ENCODE measurements around the gene BAZ2B. TPM values are rescaled to one million over a fixed set of nuclear protein-coding genes. Genes with fewer than 3 reads are reported as not detected.

Gene BAZ2B
- total RNA-seq, 6 experiments from 2014 or later = 18.0 to 32.8 (median 24.2) TPM

DNA sequence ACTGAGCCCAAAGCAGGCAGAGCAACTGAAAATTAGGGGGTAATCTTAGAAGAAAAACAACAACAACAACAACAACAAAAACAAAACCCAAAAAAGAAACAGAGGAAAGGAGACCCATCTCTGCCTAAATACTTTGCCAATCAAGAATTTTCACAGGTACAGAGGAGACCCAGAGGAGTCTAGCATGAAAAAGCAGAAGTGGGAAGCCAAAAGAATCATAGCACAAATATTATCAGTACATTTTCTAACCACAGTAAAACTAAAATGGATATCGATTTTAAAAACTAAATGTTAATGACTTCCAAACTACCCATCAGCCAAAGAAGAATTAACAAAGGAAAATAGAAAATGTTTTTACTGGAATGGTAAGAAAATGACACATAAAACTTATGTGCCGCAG, 148.1 kb downstream of the BAZ2B start:
- intact Hi-C loops (cut with DNase I) = no loop called here
- Histone ChIP-seq H3K36me3 (no peaks in the 10 kb centered on the region), H3K4me1 (no peaks in the 10 kb centered on the region), H3K27me3 (no peaks in the 10 kb centered on the region), H3K27ac (no peak overlapping the region), H3K4me3 (no peak overlapping the region), H3K9me3 (no peaks in the 10 kb centered on the region)
- no peak for ATAC-seq
- TF ChIP-seq, protein P1, sequence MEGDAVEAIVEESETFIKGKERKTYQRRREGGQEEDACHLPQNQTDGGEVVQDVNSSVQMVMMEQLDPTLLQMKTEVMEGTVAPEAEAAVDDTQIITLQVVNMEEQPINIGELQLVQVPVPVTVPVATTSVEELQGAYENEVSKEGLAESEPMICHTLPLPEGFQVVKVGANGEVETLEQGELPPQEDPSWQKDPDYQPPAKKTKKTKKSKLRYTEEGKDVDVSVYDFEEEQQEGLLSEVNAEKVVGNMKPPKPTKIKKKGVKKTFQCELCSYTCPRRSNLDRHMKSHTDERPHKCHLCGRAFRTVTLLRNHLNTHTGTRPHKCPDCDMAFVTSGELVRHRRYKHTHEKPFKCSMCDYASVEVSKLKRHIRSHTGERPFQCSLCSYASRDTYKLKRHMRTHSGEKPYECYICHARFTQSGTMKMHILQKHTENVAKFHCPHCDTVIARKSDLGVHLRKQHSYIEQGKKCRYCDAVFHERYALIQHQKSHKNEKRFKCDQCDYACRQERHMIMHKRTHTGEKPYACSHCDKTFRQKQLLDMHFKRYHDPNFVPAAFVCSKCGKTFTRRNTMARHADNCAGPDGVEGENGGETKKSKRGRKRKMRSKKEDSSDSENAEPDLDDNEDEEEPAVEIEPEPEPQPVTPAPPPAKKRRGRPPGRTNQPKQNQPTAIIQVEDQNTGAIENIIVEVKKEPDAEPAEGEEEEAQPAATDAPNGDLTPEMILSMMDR (IDR thresholded peaks at IDR 0.05) = no peak
- no peak for TF ChIP-seq POLR2A (IDR thresholded peaks at IDR 0.05)
- 95% methylated on average over 2 of the region's 2 CpGs for WGBS (ENCODE audit: insufficient coverage, low coverage, low lambda C conversion rate, missing lambda C conversion rate)
- no peak for DNase-seq

DNA sequence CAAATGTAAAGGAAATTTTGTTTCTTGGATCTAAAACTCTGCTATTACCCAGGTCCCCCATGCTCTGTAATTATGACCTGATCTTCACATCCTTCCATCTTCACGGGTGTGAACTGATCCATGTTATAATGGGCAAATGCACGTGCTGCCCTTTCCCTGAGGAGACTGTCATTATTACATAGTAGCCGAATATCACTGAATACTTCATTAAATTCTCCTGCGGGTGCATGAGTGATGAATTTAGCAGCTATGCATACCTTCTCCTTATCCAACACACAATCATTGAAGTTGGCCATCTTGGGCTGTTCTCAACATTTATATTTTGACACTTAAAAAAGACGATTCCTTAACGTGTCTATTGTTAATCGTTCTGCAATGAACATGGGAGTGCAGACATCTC, 153.4 kb downstream of the BAZ2B start:
- TF ChIP-seq, protein P1 (IDR thresholded peaks at IDR 0.05) = no peak
- TF ChIP-seq POLR2A (IDR thresholded peaks at IDR 0.05) = no peak
- Histone ChIP-seq H3K4me3 (no peak overlapping the region), H3K9me3 (no peaks in the 10 kb centered on the region), H3K27me3 (no peaks in the 10 kb centered on the region), H3K4me1 (no peaks in the 10 kb centered on the region), H3K36me3 (no peaks in the 10 kb centered on the region), H3K27ac (no peak overlapping the region)
- ATAC-seq (no peak), DNase-seq (no peak)
- WGBS (ENCODE audit: insufficient coverage, low coverage, low lambda C conversion rate, missing lambda C conversion rate) = 94% methylated on average over 7 of the region's 7 CpGs
- intact Hi-C loops (cut with DNase I) = no loop called here

DNA sequence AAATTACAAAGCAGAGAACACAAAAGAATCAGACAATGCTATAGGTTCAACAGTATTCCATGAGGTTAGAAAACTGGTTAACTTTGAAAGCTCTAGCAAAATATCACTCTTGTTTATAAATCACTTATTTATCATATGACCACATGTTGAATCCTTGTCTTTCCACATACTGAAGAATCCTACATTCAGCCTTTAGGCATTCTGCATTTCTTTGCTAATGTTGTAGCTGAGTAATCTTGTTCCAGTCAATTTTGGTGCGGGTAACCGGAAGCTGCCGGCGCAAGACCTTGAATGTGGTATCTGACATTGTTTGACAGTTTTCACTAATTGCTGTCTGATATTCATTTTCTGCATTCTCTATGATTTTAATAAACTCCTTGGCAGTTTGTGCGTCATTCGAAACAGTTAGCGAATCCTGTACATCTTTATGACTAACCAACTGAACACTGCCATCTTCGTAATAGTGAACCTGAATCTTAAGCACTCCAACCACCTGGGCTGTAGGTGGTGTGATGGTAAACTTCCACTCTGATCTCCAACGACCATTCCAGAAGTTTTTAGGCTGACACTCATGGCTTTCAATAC, 154.1 kb downstream of the BAZ2B start:
- no peaks in the 10 kb centered on the region for H3K27me3 ChIP-seq
- intact Hi-C loops (cut with DNase I) = no loop called here
- no peaks in the 10 kb centered on the region for H3K9me3 ChIP-seq
- TF ChIP-seq, protein P1 (IDR thresholded peaks at IDR 0.05) = no peak
- no peak for TF ChIP-seq POLR2A (IDR thresholded peaks at IDR 0.05)
- 96% methylated on average over 9 of the region's 9 CpGs for WGBS (ENCODE audit: insufficient coverage, low coverage, low lambda C conversion rate, missing lambda C conversion rate)
- no peak for ATAC-seq
- no peak overlapping the region for H3K4me3 ChIP-seq
- H3K27ac ChIP-seq = no peak overlapping the region
- no peaks in the 10 kb centered on the region for H3K4me1 ChIP-seq
- no peak for DNase-seq
- no peaks in the 10 kb centered on the region for H3K36me3 ChIP-seq

DNA sequence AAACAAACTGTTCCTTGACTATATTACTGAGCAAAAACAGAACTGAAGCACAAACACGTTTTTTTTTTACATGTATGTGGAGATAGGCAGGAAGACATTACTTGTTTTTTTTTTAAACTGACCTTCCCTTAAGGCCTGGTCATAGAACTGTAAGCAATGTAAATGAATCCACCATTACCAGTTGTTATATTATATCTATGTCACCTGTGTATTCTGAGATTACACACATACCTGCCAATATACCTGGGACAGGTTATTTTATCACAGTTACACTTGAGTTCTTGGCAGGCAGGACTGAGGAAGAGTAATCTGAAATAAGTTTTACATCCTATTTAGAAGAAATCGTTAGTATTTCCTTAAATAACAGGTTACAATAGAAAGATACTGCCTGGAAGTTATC, 155.3 kb downstream of the BAZ2B start:
- ATAC-seq = no peak
- TF ChIP-seq, protein P1 (IDR thresholded peaks at IDR 0.05) = no peak
- no peak for TF ChIP-seq POLR2A (IDR thresholded peaks at IDR 0.05)
- no peaks in the 10 kb centered on the region for H3K4me1 ChIP-seq
- no peak overlapping the region for H3K4me3 ChIP-seq
- H3K27me3 ChIP-seq = no peaks in the 10 kb centered on the region
- intact Hi-C loops (cut with DNase I) = no loop called here
- no peaks in the 10 kb centered on the region for H3K36me3 ChIP-seq
- no peak overlapping the region for H3K27ac ChIP-seq
- H3K9me3 ChIP-seq = no peaks in the 10 kb centered on the region
- 55% methylated on average over 2 of the region's 2 CpGs for WGBS (ENCODE audit: insufficient coverage, low coverage, low lambda C conversion rate, missing lambda C conversion rate)
- DNase-seq = no peak

DNA sequence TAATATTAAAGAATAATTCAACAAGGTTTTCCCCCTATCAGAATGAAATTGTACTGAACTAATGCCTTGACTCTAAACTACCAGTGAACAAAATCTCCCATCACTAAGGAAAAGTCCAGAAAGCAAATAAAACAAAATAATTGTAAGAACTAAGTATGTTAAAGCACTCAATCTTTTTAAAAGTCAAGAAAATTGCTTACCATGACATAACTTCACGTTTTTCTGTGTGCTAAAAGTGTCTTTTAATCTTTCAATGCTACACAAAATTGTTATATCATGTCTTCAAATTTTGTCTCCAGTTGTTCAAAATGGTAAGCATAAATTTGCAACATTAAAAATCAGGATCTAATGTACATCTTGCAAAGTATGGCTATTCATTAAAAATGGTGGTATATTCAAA, 156.1 kb downstream of the BAZ2B start:
- H3K36me3 ChIP-seq = no peaks in the 10 kb centered on the region
- H3K27ac ChIP-seq = no peak overlapping the region
- ATAC-seq (no peak), DNase-seq (no peak)
- H3K4me1 ChIP-seq = no peaks in the 10 kb centered on the region
- TF ChIP-seq, protein P1 (IDR thresholded peaks at IDR 0.05) = no peak
- TF ChIP-seq POLR2A (IDR thresholded peaks at IDR 0.05) = no peak
- WGBS (ENCODE audit: insufficient coverage, low coverage, low lambda C conversion rate, missing lambda C conversion rate) = 73% methylated on average over 1 of the region's 1 CpG
- no peak overlapping the region for H3K4me3 ChIP-seq
- H3K9me3 ChIP-seq = no peaks in the 10 kb centered on the region
- no peaks in the 10 kb centered on the region for H3K27me3 ChIP-seq
- intact Hi-C loops (cut with DNase I) = no loop called here

All from right lobe of liver (tissue), 6 donors.